Measurements from ENCODE around the gene C5orf63. TPM values are rescaled to one million over a fixed set of nuclear protein-coding genes. Genes with fewer than 3 reads are reported as not detected.

The C5orf63 gene
- total and polyA plus RNA-seq, 2 of the 8 experiments (the other 6 are each of a cell fraction or from before 2014, with no cell fraction given), result 0.67 to 0.71 TPM

DNA sequence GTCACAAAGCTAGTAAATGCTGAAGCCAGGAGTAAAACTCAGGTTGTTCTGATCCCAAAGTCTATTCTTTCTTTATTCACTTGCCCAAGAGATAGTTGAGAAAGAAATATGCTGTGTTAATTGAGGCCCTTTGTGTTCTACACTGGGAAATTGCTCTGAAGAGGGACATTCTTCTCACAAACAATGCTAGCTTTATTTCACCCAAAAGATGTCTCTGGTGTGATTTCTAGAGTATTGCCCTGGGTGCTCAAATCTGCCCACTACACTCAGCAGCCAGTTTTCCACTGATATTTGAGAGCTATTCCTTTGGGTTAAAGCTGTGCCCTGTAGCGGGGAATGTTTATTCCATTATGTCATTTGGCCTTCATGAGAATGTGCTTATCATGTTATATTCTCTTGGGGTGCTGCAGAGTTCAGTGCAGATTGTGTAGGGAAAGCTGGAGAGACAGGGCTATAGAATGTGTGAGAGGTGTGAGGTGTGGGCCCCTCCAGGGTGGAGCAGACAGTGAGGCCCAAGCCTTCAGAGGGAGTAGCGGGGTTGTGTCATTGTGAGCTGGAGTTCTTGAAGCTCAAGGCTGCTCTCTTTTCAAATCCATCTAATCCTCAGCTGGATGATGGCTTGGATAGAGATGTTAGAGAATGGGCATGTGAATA lies 21.0 kb upstream of the C5orf63 start:
- H4K91ac ChIP-seq (replicated peaks; ENCODE audit: insufficient read length, low read length), result no peak overlapping the region
- H3K23me2 ChIP-seq (ENCODE audit: low read depth, low read length), result no peaks in the 10 kb centered on the region
- no peak overlapping the region for H4K5ac ChIP-seq (ENCODE audit: insufficient read length, low read depth, low read length)
- H3K27me3 ChIP-seq (replicated peaks in 1 of 4; ENCODE audit: control insufficient read depth in 3 of 4, extremely low read depth in 1 of 4, insufficient read depth in 3 of 4, low read length in 3 of 4), result no peaks in the 10 kb centered on the region
- H3K79me1 ChIP-seq (ENCODE audit: low read depth, low read length), result no peaks in the 10 kb centered on the region
- H2AFZ ChIP-seq (ENCODE audit: low read length), result no peak overlapping the region
- ChIA-PET CTCF (ENCODE audit: partially characterized antibody) (interaction anchor here (1.3 to 1.6 kb wide), 3 partner anchors 35 to 437 kb away, joined by 3 to 4 read pairs (median 3); no protein-coding TSS in a partner anchor), POLR2A (ENCODE audit: partially characterized antibody) (no interaction called here)
- H2BK5ac ChIP-seq (ENCODE audit: low read depth, low read length), result no peak overlapping the region
- H4K20me1 ChIP-seq (replicated peaks in 1 of 2; ENCODE audit: control insufficient read depth in 1 of 2, insufficient read depth in 2 of 2, low read length in 2 of 2), result no peaks in the 10 kb centered on the region
- H3K9me3 ChIP-seq (ENCODE audit: insufficient read depth in 2 of 2, low read depth in 1 of 2, low read length in 1 of 2), result no peaks in the 10 kb centered on the region
- no peak overlapping the region for H3K4ac ChIP-seq (replicated peaks; ENCODE audit: insufficient read length, low read depth, low read length)
- no peak for DNase-seq (ENCODE audit: low read depth in 1 of 2, low spot score in 2 of 2)
- no peaks in the 10 kb centered on the region for H3K79me2 ChIP-seq (ENCODE audit: control insufficient read depth in 1 of 2, insufficient read depth in 2 of 2, low read length in 2 of 2)
- no peak for FAIRE-seq
- peaks cover 0 to 15% (median 10%) of the 10 kb centered on the region in 4 experiments; a peak in 6 of 7 replicates for H3K4me1 ChIP-seq (replicated peaks in 1 of 4; ENCODE audit: control insufficient read depth in 3 of 4, insufficient read depth in 4 of 4, low read length in 3 of 4)
- 94% methylated on average over 2 of the region's 2 CpGs; no CpG with 5 or more reads in 1 of the 2 experiments for WGBS, 2 experiments (ENCODE audit: extremely low coverage in 1 of 2, insufficient coverage in 1 of 2, insufficient read length in 1 of 2, insufficient replicate concordance in 2 of 2, low coverage in 1 of 2, low lambda C conversion rate in 2 of 2, missing lambda C conversion rate in 1 of 2)
- no peak overlapping the region for H3K14ac ChIP-seq (ENCODE audit: insufficient read length)
- H3K27ac ChIP-seq (ENCODE audit: low read depth, low read length), result no peak overlapping the region
- no peak overlapping the region for H3K18ac ChIP-seq (ENCODE audit: extremely low read depth, low read length)
- TF ChIP-seq SP2 (IDR thresholded peaks at IDR 0.05; ENCODE audit: low read length), result no peak
- TF ChIP-seq POU5F1 (IDR thresholded peaks at IDR 0.05; ENCODE audit: low read depth, low read length), result no peak
- TF ChIP-seq SAP30 (IDR thresholded peaks at IDR 0.05; ENCODE audit: insufficient read depth, insufficient replicate concordance, low read length), result no peak
- no peak for TF ChIP-seq FOSL1 (IDR thresholded peaks at IDR 0.05; ENCODE audit: insufficient read depth, low read depth, low read length)
- TF ChIP-seq RBBP5 (IDR thresholded peaks at IDR 0.05; ENCODE audit: borderline replicate concordance, low read depth, low read length), result no peak
- no peak for TF ChIP-seq TCF12 (IDR thresholded peaks at IDR 0.05; ENCODE audit: low read depth, low read length)
- TF ChIP-seq, protein P1, sequence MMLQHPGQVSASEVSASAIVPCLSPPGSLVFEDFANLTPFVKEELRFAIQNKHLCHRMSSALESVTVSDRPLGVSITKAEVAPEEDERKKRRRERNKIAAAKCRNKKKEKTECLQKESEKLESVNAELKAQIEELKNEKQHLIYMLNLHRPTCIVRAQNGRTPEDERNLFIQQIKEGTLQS (IDR thresholded peaks at IDR 0.05; ENCODE audit: insufficient read depth, low read depth, low read length), result no peak
- TF ChIP-seq CBX5 (IDR thresholded peaks at IDR 0.05; ENCODE audit: low read depth, low read length), result no peak
- no peak for TF ChIP-seq RAD21 (IDR thresholded peaks at IDR 0.05 in 1 of 2, conservative IDR thresholded peaks at IDR 0.05 in 1 of 2; ENCODE audit: low read depth in 2 of 2, low read length in 2 of 2)
- TF ChIP-seq BCL11A (IDR thresholded peaks at IDR 0.05; ENCODE audit: low read depth in 2 of 2, low read length in 2 of 2), result no peak
- H2BK15ac ChIP-seq (ENCODE audit: low read length), result no peak overlapping the region
- no peak overlapping the region for H3K4me3 ChIP-seq (ENCODE audit: extremely low read depth in 1 of 4, insufficient read depth in 2 of 4, low read depth in 3 of 4, low read length in 4 of 4)
- no peak overlapping the region for H3K23ac ChIP-seq (ENCODE audit: insufficient read length)
- H3K4me2 ChIP-seq (ENCODE audit: insufficient read depth in 1 of 2, low read depth in 2 of 2, low read length in 2 of 2), result no peak overlapping the region
- H2AK5ac ChIP-seq (ENCODE audit: low read depth, low read length), result no peak overlapping the region
- H3K36me3 ChIP-seq (ENCODE audit: control insufficient read depth in 2 of 4, insufficient read depth in 4 of 4, low read length in 3 of 4), result no peaks in the 10 kb centered on the region
- H4K8ac ChIP-seq (ENCODE audit: extremely low read depth, insufficient read depth, low read length), result no peak overlapping the region
- H2BK12ac ChIP-seq (ENCODE audit: low read depth, low read length), result no peak overlapping the region
- H3K9ac ChIP-seq (replicated peaks in 1 of 4; ENCODE audit: extremely low read depth in 1 of 4, low read depth in 3 of 4, low read length in 3 of 4), result no peak overlapping the region
- H2BK20ac ChIP-seq (ENCODE audit: low read length), result no peak overlapping the region
- H3K56ac ChIP-seq (replicated peaks; ENCODE audit: insufficient read length, low read depth, low read length), result no peak overlapping the region
- H2BK120ac ChIP-seq (replicated peaks; ENCODE audit: low read depth, low read length), result no peak overlapping the region

Measured in H1 (cell line).